Astrocyte (in vitro differentiated cells and primary cell): Measurements from ENCODE around the gene DLX2. TPM values are rescaled to one million over a fixed set of nuclear protein-coding genes. Genes with fewer than 3 reads are reported as not detected.

ENCODE experiments used
- DNase-seq: peaks from one replicate; pipeline ENCODE4 v3.0.0-alpha.2; 2010; ENCODE audit warnings: low read depth
- FAIRE-seq: peaks from 2 replicates; lab custom pipeline; 2011; peaks lifted over from hg19 to GRCh38; lab: Jason Lieb, UNC
- H2AFZ ChIP-seq: 2 replicates; pipeline ENCODE4 v1.6.0; 2012; ENCODE audit warnings: low read depth, low read length, inconsistent platforms
- H3K27ac ChIP-seq: 2 replicates; pipeline ENCODE4 v1.5.1; 2011; ENCODE audit warnings: low read depth, low read length, inconsistent platforms
- H3K27me3 ChIP-seq: 2 replicates; pipeline ENCODE4 v1.6.0; 2011; ENCODE audit warnings: low read length, inconsistent platforms; ENCODE audit not compliant: insufficient read depth
- H3K36me3 ChIP-seq: 2 replicates; pipeline ENCODE4 v1.5.1; 2011; ENCODE audit warnings: low read length, inconsistent platforms; ENCODE audit not compliant: insufficient read depth
- H3K4me1 ChIP-seq: 2 replicates; pipeline ENCODE4 v1.5.1; 2011; ENCODE audit warnings: low read length, inconsistent platforms; ENCODE audit not compliant: insufficient read depth
- H3K4me2 ChIP-seq: 2 replicates; pipeline ENCODE4 v1.6.0; 2012; ENCODE audit warnings: low read length, inconsistent platforms
- H3K4me3 ChIP-seq: 2 replicates; pipeline ENCODE4 v1.5.1; 2011; ENCODE audit warnings: low read depth, mild to moderate bottlenecking, low read length, inconsistent platforms; ENCODE audit not compliant: insufficient read depth
- H3K79me2 ChIP-seq: 2 replicates; pipeline ENCODE4 v1.6.0; 2012; ENCODE audit warnings: mild to moderate bottlenecking, low read length, inconsistent platforms; ENCODE audit not compliant: insufficient read depth
- H3K9ac ChIP-seq: 2 replicates; pipeline ENCODE4 v1.6.0; 2012; ENCODE audit warnings: mild to moderate bottlenecking, low read length, inconsistent platforms
- H3K9me3 ChIP-seq: 2 replicates; pipeline ENCODE4 v1.5.1; 2012; ENCODE audit warnings: low read depth, mild to moderate bottlenecking, low read length, inconsistent platforms; ENCODE audit not compliant: insufficient read depth
- H4K20me1 ChIP-seq: 2 replicates; pipeline ENCODE4 v1.6.0; 2012; ENCODE audit warnings: low read length, inconsistent platforms; ENCODE audit not compliant: insufficient read depth
- H3K27ac Mint-ChIP-seq: one replicate; pipeline ENCODE4 v1.8.0; 2021; ENCODE audit warnings: mild to moderate bottlenecking, mixed read lengths; ENCODE audit not compliant: unreplicated experiment
- H3K27me3 Mint-ChIP-seq: one replicate; pipeline ENCODE4 v1.8.0; 2021; ENCODE audit warnings: low read depth, mixed read lengths; ENCODE audit not compliant: unreplicated experiment
- H3K36me3 Mint-ChIP-seq: one replicate; pipeline ENCODE4 v1.8.0; 2021; ENCODE audit warnings: low read depth, mixed read lengths; ENCODE audit not compliant: unreplicated experiment
- H3K4me1 Mint-ChIP-seq: one replicate; pipeline ENCODE4 v1.8.0; 2021; ENCODE audit warnings: low read depth, mixed read lengths; ENCODE audit not compliant: unreplicated experiment
- H3K4me3 Mint-ChIP-seq: one replicate; pipeline ENCODE4 v1.8.0; 2021; ENCODE audit warnings: mild to moderate bottlenecking, moderate library complexity, mixed read lengths; ENCODE audit not compliant: unreplicated experiment
- H3K9me3 Mint-ChIP-seq: one replicate; pipeline ENCODE4 v1.8.0; 2021; ENCODE audit warnings: mild to moderate bottlenecking, mixed read lengths; ENCODE audit not compliant: unreplicated experiment
- EZH2 ChIP-seq: IDR thresholded peaks from 2 replicates; pipeline ENCODE4 v1.6.1; 2012; ENCODE audit warnings: mild to moderate bottlenecking, low read length, inconsistent platforms; ENCODE audit not compliant: insufficient read depth
- total RNA-seq: library from RNA; stranded (reverse); gene quantifications from 2 replicates; pipeline ENCODE4 v1.2.1, GENCODE V29; 2021
- TF ChIP-seq, protein P1 (sequence below): IDR thresholded peaks from 2 replicates; pipeline ENCODE4 v1.5.1; 2011; ENCODE audit warnings: low read depth, mild to moderate bottlenecking, inconsistent platforms, low read length, moderate library complexity; ENCODE audit not compliant: insufficient read depth

Gene DLX2
- total RNA-seq, 1 donor from 2014 or later = 2.2 TPM

DNA sequence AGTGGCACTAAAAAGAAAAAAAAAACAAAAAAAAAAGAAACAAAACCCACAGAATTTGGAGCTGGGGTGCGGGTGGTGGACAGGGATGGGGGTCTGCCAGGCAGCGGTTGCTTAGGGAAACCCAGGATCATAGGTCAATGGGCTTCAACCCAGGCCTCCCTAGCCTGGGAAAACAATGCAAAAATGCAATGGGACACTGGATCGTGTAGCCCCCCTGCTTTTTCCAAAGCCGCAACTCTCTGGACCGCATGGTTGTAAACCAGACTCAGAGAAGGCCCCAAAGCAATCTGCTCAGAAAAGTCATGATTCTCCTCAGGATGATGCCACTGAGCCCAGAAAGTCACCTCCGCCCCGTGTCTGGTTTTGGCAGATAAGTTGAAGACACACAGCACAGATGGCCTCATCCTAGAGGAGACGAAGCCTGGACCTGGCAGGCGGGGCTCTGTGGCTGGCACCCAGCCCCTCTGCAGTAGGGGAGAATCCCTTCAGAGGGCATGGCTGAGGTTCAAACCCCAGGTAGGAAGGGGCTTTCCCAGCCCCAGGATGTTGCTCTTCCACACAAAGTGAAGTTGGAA, 5.1 kb downstream of the DLX2 start:
- Histone ChIP-seq H3K4me1 (peaks cover 53% of the 10 kb centered on the region), H3K4me2 (peak overlapping the region; percentile 96), H2AFZ (no peak overlapping the region), H3K27me3 (peaks cover 44% of the 10 kb centered on the region), H4K20me1 (peaks cover 9% of the 10 kb centered on the region), H3K27ac (no peak overlapping the region), H3K9ac (no peak overlapping the region), H3K9me3 (no peaks in the 10 kb centered on the region), H3K36me3 (no peaks in the 10 kb centered on the region), H3K79me2 (no peaks in the 10 kb centered on the region), H3K4me3 (peak overlapping the region; percentile 35)
- H3K4me1 Mint-ChIP-seq = peaks cover 22% of the 10 kb centered on the region
- TF ChIP-seq EZH2 = no peak
- TF ChIP-seq, protein P1, sequence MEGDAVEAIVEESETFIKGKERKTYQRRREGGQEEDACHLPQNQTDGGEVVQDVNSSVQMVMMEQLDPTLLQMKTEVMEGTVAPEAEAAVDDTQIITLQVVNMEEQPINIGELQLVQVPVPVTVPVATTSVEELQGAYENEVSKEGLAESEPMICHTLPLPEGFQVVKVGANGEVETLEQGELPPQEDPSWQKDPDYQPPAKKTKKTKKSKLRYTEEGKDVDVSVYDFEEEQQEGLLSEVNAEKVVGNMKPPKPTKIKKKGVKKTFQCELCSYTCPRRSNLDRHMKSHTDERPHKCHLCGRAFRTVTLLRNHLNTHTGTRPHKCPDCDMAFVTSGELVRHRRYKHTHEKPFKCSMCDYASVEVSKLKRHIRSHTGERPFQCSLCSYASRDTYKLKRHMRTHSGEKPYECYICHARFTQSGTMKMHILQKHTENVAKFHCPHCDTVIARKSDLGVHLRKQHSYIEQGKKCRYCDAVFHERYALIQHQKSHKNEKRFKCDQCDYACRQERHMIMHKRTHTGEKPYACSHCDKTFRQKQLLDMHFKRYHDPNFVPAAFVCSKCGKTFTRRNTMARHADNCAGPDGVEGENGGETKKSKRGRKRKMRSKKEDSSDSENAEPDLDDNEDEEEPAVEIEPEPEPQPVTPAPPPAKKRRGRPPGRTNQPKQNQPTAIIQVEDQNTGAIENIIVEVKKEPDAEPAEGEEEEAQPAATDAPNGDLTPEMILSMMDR = no peak
- DNase-seq = no peak
- H3K36me3 Mint-ChIP-seq = no peaks in the 10 kb centered on the region
- no peak for FAIRE-seq
- H3K27me3 Mint-ChIP-seq = peaks cover 25% of the 10 kb centered on the region
- H3K27ac Mint-ChIP-seq = peak overlapping the region; percentile 70
- H3K4me3 Mint-ChIP-seq = peak overlapping the region; percentile 60
- H3K9me3 Mint-ChIP-seq = peaks cover 3% of the 10 kb centered on the region

DNA sequence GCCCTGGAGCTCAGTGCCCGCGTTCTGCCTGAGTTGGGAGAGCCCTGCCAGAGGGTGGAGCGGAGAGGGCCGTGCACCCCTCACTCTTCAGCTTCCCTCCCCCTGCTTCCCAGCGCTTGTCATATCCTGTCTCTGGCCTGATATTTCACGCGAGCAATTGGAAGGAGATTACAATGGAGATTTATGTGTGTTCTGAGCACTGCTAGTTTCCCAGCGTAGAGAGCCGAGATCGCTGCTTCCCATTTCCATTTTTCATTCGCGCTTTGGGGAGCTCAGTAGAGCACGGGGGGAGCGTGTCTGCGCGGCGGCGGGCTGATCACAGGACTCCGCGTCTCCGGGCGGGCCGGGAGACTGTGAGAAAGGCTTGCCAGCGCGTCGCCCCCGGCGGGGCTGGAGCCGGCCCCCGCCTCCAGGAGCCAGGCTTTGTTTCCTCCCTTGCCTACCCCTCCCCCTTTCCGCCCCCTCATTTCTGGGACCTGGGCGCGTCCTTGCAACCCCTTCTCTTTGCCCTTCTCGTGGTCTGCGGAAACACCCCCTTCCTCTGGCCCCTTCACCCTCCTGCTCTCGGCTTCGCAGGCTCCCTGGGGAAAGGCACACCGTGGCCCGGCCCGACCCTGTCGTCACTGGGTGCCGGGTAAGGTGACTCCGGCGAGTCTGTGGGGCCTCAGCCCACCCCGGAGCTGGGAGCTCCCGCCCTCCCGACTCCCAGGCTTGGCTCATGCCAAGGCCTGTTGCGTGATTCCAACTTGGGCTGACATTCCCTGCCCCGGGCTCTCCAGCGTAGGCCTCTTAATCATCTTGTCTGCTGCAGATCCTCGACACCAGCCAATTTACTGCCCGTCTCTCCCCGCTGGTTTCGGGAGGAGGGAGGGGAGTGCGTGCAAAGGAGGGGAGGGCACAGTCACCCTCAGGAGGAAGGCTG, 5.8 kb downstream of the DLX2 start:
- peak overlapping the region; percentile 35 for H3K4me3 ChIP-seq
- no peaks in the 10 kb centered on the region for H3K36me3 ChIP-seq
- no peaks in the 10 kb centered on the region for H3K9me3 ChIP-seq
- TF ChIP-seq EZH2 = peak; percentile 46
- TF ChIP-seq, protein P1 = no peak
- H3K4me1 ChIP-seq = peaks cover 49% of the 10 kb centered on the region
- no peak for FAIRE-seq
- peaks cover 51% of the 10 kb centered on the region for H3K27me3 ChIP-seq
- Mint-ChIP-seq H3K36me3 (no peaks in the 10 kb centered on the region), H3K27ac (peak overlapping the region; percentile 89), H3K27me3 (peaks cover 31% of the 10 kb centered on the region), H3K4me3 (peak overlapping the region; percentile 81), H3K4me1 (peaks cover 22% of the 10 kb centered on the region), H3K9me3 (peaks cover 3% of the 10 kb centered on the region)
- H3K79me2 ChIP-seq = no peaks in the 10 kb centered on the region
- peak overlapping the region; percentile 80 for H2AFZ ChIP-seq
- peak; percentile 39 for DNase-seq
- peak overlapping the region; percentile 57 for H3K9ac ChIP-seq
- H3K27ac ChIP-seq = no peak overlapping the region
- H4K20me1 ChIP-seq = peaks cover 16% of the 10 kb centered on the region
- peak overlapping the region; percentile 96 for H3K4me2 ChIP-seq
